ENCODE measurements around the gene OAS2. TPM values are rescaled to one million over a fixed set of nuclear protein-coding genes. Genes with fewer than 3 reads are reported as not detected.

OAS2 gene
- total RNA-seq, 1 experiment from 2014 or later = 0.26 TPM

- Histone ChIP-seq H3K27me3 (replicated peaks) (no peaks in the 10 kb centered on the region), H3K9me3 (replicated peaks) (no peaks in the 10 kb centered on the region), H3K4me3 (no peak overlapping the region), H3K36me3 (peaks cover 33% of the 10 kb centered on the region), H3K4me1 (replicated peaks) (no peaks in the 10 kb centered on the region), H3K27ac (no peak overlapping the region)
- no peak for DNase-seq (ENCODE audit: low read depth in 1 of 2, low spot score in 2 of 2)
Measured at GRCh38 chr12:112964067-112964670, 14.2 kb upstream of the OAS2 start.

- Histone ChIP-seq H3K27me3 (replicated peaks) (no peaks in the 10 kb centered on the region), H3K9me3 (replicated peaks) (no peaks in the 10 kb centered on the region), H3K36me3 (peaks cover 35% of the 10 kb centered on the region), H3K4me1 (replicated peaks) (no peaks in the 10 kb centered on the region), H3K4me3 (no peak overlapping the region), H3K27ac (no peak overlapping the region)
- no peak for DNase-seq (ENCODE audit: low read depth in 1 of 2, low spot score in 2 of 2)
Measured at GRCh38 chr12:112964915-112965314, 13.4 kb upstream of the OAS2 start.

GRCh38 chr12:112965643-112966042, 12.7 kb upstream of the OAS2 start:
- Histone ChIP-seq H3K9me3 (replicated peaks) (no peaks in the 10 kb centered on the region), H3K4me1 (replicated peaks) (no peaks in the 10 kb centered on the region), H3K27me3 (replicated peaks) (no peaks in the 10 kb centered on the region), H3K4me3 (no peak overlapping the region), H3K27ac (no peak overlapping the region), H3K36me3 (peaks cover 37% of the 10 kb centered on the region)
- no peak for DNase-seq (ENCODE audit: low read depth in 1 of 2, low spot score in 2 of 2)

- Histone ChIP-seq H3K36me3 (peaks cover 27% of the 10 kb centered on the region), H3K9me3 (replicated peaks) (no peaks in the 10 kb centered on the region), H3K4me1 (replicated peaks) (no peaks in the 10 kb centered on the region), H3K4me3 (no peak overlapping the region), H3K27me3 (replicated peaks) (no peaks in the 10 kb centered on the region), H3K27ac (no peak overlapping the region)
- no peak for DNase-seq (ENCODE audit: low read depth in 1 of 2, low spot score in 2 of 2)
Measured at GRCh38 chr12:112967306-112967705, 11.0 kb upstream of the OAS2 start.

- H3K4me1 ChIP-seq (replicated peaks) = no peaks in the 10 kb centered on the region
- H3K27ac ChIP-seq = no peak overlapping the region
- H3K36me3 ChIP-seq = peaks cover 27% of the 10 kb centered on the region
- H3K27me3 ChIP-seq (replicated peaks) = no peaks in the 10 kb centered on the region
- H3K4me3 ChIP-seq = no peak overlapping the region
- DNase-seq (ENCODE audit: low read depth in 1 of 2, low spot score in 2 of 2) = no peak
- H3K9me3 ChIP-seq (replicated peaks) = no peaks in the 10 kb centered on the region
Measured at GRCh38 chr12:112967858-112968257, 10.5 kb upstream of the OAS2 start.

- Histone ChIP-seq H3K27ac (no peak overlapping the region), H3K4me3 (no peak overlapping the region), H3K4me1 (replicated peaks) (no peaks in the 10 kb centered on the region), H3K36me3 (peaks cover 22% of the 10 kb centered on the region), H3K27me3 (replicated peaks) (no peaks in the 10 kb centered on the region), H3K9me3 (replicated peaks) (no peaks in the 10 kb centered on the region)
- DNase-seq (ENCODE audit: low read depth in 1 of 2, low spot score in 2 of 2) = no peak
Measured at GRCh38 chr12:112969547-112970306, 8.6 kb upstream of the OAS2 start.

- no peak overlapping the region for H3K27ac ChIP-seq
- H3K27me3 ChIP-seq (replicated peaks) = no peaks in the 10 kb centered on the region
- peaks cover 16% of the 10 kb centered on the region for H3K36me3 ChIP-seq
- H3K4me1 ChIP-seq (replicated peaks) = no peaks in the 10 kb centered on the region
- no peak for DNase-seq (ENCODE audit: low read depth in 1 of 2, low spot score in 2 of 2)
- no peak overlapping the region for H3K4me3 ChIP-seq
- H3K9me3 ChIP-seq (replicated peaks) = no peaks in the 10 kb centered on the region
Measured at GRCh38 chr12:112970391-112970790, 7.9 kb upstream of the OAS2 start.

GRCh38 chr12:112971248-112971647, 7.1 kb upstream of the OAS2 start:
- Histone ChIP-seq H3K27ac (no peak overlapping the region), H3K36me3 (peaks cover 12% of the 10 kb centered on the region), H3K27me3 (replicated peaks) (no peaks in the 10 kb centered on the region), H3K4me3 (no peak overlapping the region), H3K9me3 (replicated peaks) (no peaks in the 10 kb centered on the region), H3K4me1 (replicated peaks) (no peaks in the 10 kb centered on the region)
- DNase-seq (ENCODE audit: low read depth in 1 of 2, low spot score in 2 of 2) = no peak

- Histone ChIP-seq H3K36me3 (peaks cover 6% of the 10 kb centered on the region), H3K4me3 (no peak overlapping the region)
- DNase-seq (ENCODE audit: low read depth in 1 of 2, low spot score in 2 of 2) = no peak
Measured at GRCh38 chr12:112973011-112973735, 5.1 kb upstream of the OAS2 start.

GRCh38 chr12:112973818-112974231, 4.5 kb upstream of the OAS2 start:
- H3K4me1 ChIP-seq (replicated peaks) = peaks cover 4% of the 10 kb centered on the region
- H3K36me3 ChIP-seq = peaks cover 6% of the 10 kb centered on the region
- no peak for DNase-seq (ENCODE audit: low read depth in 1 of 2, low spot score in 2 of 2)
- H3K4me3 ChIP-seq = no peak overlapping the region
- no peaks in the 10 kb centered on the region for H3K27me3 ChIP-seq (replicated peaks)
- no peak overlapping the region for H3K27ac ChIP-seq
- H3K9me3 ChIP-seq (replicated peaks) = no peaks in the 10 kb centered on the region

More at GRCh38 chr12:112973011-112973735, 5.1 kb upstream of the OAS2 start:
- no peaks in the 10 kb centered on the region for H3K27me3 ChIP-seq (replicated peaks)
- H3K27ac ChIP-seq = no peak overlapping the region
- H3K9me3 ChIP-seq (replicated peaks) = no peaks in the 10 kb centered on the region
- no peaks in the 10 kb centered on the region for H3K4me1 ChIP-seq (replicated peaks)

- Histone ChIP-seq H3K4me3 (no peak overlapping the region), H3K9me3 (replicated peaks) (no peaks in the 10 kb centered on the region), H3K27ac (no peak overlapping the region), H3K27me3 (replicated peaks) (no peaks in the 10 kb centered on the region), H3K4me1 (replicated peaks) (peaks cover 4% of the 10 kb centered on the region), H3K36me3 (peaks cover 4% of the 10 kb centered on the region; the same call in 1 of the 2 replicates)
- no peak for DNase-seq (ENCODE audit: low read depth in 1 of 2, low spot score in 2 of 2)
Measured at GRCh38 chr12:112974904-112975303, 3.4 kb upstream of the OAS2 start.

GRCh38 chr12:112977139-112977538, 1.2 kb upstream of the OAS2 start:
- H3K27me3 ChIP-seq (replicated peaks) = no peaks in the 10 kb centered on the region

GRCh38 chr12:112977641-112978040, 678 bp upstream of the OAS2 start:
- DNase-seq (ENCODE audit: low read depth in 1 of 2, low spot score in 2 of 2) = no peak
- H3K36me3 ChIP-seq = no peaks in the 10 kb centered on the region

More at GRCh38 chr12:112977139-112977538, 1.2 kb upstream of the OAS2 start:
- Histone ChIP-seq H3K4me1 (replicated peaks) (peaks cover 4% of the 10 kb centered on the region), H3K4me3 (no peak overlapping the region), H3K9me3 (replicated peaks) (no peaks in the 10 kb centered on the region), H3K36me3 (no peaks in the 10 kb centered on the region), H3K27ac (no peak overlapping the region)
- DNase-seq (ENCODE audit: low read depth in 1 of 2, low spot score in 2 of 2) = no peak

More at GRCh38 chr12:112977641-112978040, 678 bp upstream of the OAS2 start:
- peaks cover 4% of the 10 kb centered on the region for H3K4me1 ChIP-seq (replicated peaks)
- H3K27ac ChIP-seq = no peak overlapping the region
- no peaks in the 10 kb centered on the region for H3K9me3 ChIP-seq (replicated peaks)
- H3K27me3 ChIP-seq (replicated peaks) = no peaks in the 10 kb centered on the region
- H3K4me3 ChIP-seq = no peak overlapping the region

Measured in SJSA1 (cell line).